Kidney (tissue), 14 donors: Measurements from ENCODE around the gene APOB. TPM values are rescaled to one million over a fixed set of nuclear protein-coding genes. Genes with fewer than 3 reads are reported as not detected.

ENCODE experiments used
- DNase-seq, 5 donors: peaks; one replicate each; pipeline ENCODE4 v3.0.0-alpha.2; 2013 to 2020
- FAIRE-seq: peaks from 2 replicates; lab custom pipeline; 2012; peaks lifted over from hg19 to GRCh38; lab: Jason Lieb, UNC
- H3K27ac ChIP-seq, 2 donors: one replicate each; pipeline ENCODE4 v1.7.0; 2013; ENCODE audit warnings: low read depth in 2 of 2, low read length in 2 of 2, inconsistent platforms in 1 of 2
- H3K27me3 ChIP-seq: one replicate; pipeline ENCODE4 v1.7.1; 2013; ENCODE audit warnings: low read length, inconsistent platforms; ENCODE audit not compliant: control insufficient read depth, insufficient read depth
- H3K36me3 ChIP-seq, 3 donors: one replicate each; pipeline versions ENCODE4 v1.7.0 to v1.7.1; 2013; ENCODE audit warnings: low read length in 3 of 3, control low read depth in 1 of 3, inconsistent platforms in 1 of 3; ENCODE audit not compliant: insufficient read depth in 3 of 3, control insufficient read depth in 2 of 3
- H3K4me1 ChIP-seq, 3 donors: one replicate each; pipeline versions ENCODE4 v1.7.0 to v1.7.1; 2013; ENCODE audit warnings: low read length in 3 of 3, inconsistent platforms in 1 of 3, low read depth in 1 of 3; ENCODE audit not compliant: control insufficient read depth in 2 of 3, insufficient read depth in 2 of 3
- H3K4me3 ChIP-seq, 3 donors: one replicate each; pipeline versions ENCODE4 v1.7.0 to v1.8.1; 2013; ENCODE audit warnings: low read length in 3 of 3, control low read depth in 1 of 3, inconsistent platforms in 1 of 3
- H3K9ac ChIP-seq, 3 donors: one replicate each; pipeline versions ENCODE4 v1.7.0 to v1.7.1; 2013; ENCODE audit warnings: low read length in 3 of 3, control low read depth in 1 of 3, inconsistent platforms in 1 of 3
- H3K9me3 ChIP-seq, 3 donors: one replicate each; pipeline versions ENCODE4 v1.7.0 to v1.7.1; 2013; ENCODE audit warnings: low read length in 3 of 3, control low read depth in 1 of 3, inconsistent platforms in 1 of 3; ENCODE audit not compliant: control insufficient read depth in 2 of 3, insufficient read depth in 1 of 3
- CTCF ChIP-seq: IDR thresholded peaks from 3 replicates; pipeline ENCODE4 v1.5.1; 2012; ENCODE audit warnings: mild to moderate bottlenecking, moderate library complexity, borderline replicate concordance; ENCODE audit not compliant: insufficient read depth; ENCODE audit errors: extremely low read depth
- intact Hi-C: fragments of 100-400 bp; cut with DNase I; formaldehyde crosslinking; loops from one replicate; pipeline ENCODE4 v1.11.1; 2022
- polyA plus RNA-seq: library from polyadenylated mRNA; stranded (reverse); fragments of 350-450 nt; fragmentation: Illumina TruSeq; extraction: RNeasy Lipid Tissue Mini Kit (QIAGEN cat#74804); gene quantifications from one replicate; pipeline ENCODE4 v1.2.3, GENCODE V29; 2014; ENCODE audit warnings: low read depth, low replicate concordance; ENCODE audit not compliant: insufficient read depth
- total RNA-seq: library from RNA; stranded (reverse); fragmentation: NEBNext Ultra II Directional; extraction: Animal tissue kit (Norgen Biotek cat#: 25700); gene quantifications from one replicate; pipeline ENCODE4 v1.2.1, GENCODE V29; 2021
- donor health status: control.
- donor health status: control.
- donor health status: control.
- donor health status: control.
- donor health status: control.
- donor health status: DM: yes; HTN: yes; CAD: no.
- donor health status: Normal renal cell carcinoma (clear cell type).

APOB gene
- total and polyA plus RNA-seq, 2 donors from 2014 or later = 0.11 to 0.57 TPM

DNA sequence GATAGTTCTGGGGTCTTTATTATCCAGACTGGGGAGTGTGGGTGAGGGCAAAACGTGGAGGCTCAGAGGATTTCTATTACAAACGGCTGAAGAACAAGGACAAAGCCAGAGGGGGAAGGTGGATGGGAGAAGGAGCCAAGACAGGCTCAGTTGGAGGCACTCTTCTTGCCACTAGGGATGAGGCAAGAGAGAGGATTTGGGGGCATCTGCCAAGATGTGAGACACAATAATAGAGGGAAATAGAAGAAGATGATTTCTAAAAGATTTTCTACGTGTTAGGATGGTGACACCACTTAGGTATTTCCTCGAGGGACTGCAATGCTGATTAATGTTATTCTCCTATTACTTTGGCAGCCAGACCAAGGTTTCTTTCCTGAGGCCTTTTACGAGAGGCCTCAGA, 71.8 kb downstream of the APOB start:
- TF ChIP-seq CTCF = no peak
- intact Hi-C loops = no loop called here
- H3K27me3 ChIP-seq = no peaks in the 10 kb centered on the region
- no peak overlapping the region for H3K9ac ChIP-seq
- H3K4me3 ChIP-seq = no peak overlapping the region
- DNase-seq (peak in 1 of 5 donors; percentile 46), FAIRE-seq (no peak)
- H3K36me3 ChIP-seq = no peaks in the 10 kb centered on the region
- H3K27ac ChIP-seq = no peak overlapping the region
- no peaks in the 10 kb centered on the region for H3K9me3 ChIP-seq
- peaks cover 0 to 2% (median 0%) of the 10 kb centered on the region in 3 donors for H3K4me1 ChIP-seq

- no peaks in the 10 kb centered on the region for H3K36me3 ChIP-seq
- no peak for DNase-seq
- no peak overlapping the region for H3K4me3 ChIP-seq
- H3K9ac ChIP-seq = no peak overlapping the region
- no peaks in the 10 kb centered on the region for H3K9me3 ChIP-seq
- no peaks in the 10 kb centered on the region for H3K27me3 ChIP-seq
- intact Hi-C loops = no loop called here
- no peak overlapping the region for H3K27ac ChIP-seq
- no peak for FAIRE-seq
- no peak for TF ChIP-seq CTCF
- H3K4me1 ChIP-seq = no peaks in the 10 kb centered on the region
Observed at GRCh38 chr2:20970068-20970467, 73.8 kb downstream of the APOB start.

DNA sequence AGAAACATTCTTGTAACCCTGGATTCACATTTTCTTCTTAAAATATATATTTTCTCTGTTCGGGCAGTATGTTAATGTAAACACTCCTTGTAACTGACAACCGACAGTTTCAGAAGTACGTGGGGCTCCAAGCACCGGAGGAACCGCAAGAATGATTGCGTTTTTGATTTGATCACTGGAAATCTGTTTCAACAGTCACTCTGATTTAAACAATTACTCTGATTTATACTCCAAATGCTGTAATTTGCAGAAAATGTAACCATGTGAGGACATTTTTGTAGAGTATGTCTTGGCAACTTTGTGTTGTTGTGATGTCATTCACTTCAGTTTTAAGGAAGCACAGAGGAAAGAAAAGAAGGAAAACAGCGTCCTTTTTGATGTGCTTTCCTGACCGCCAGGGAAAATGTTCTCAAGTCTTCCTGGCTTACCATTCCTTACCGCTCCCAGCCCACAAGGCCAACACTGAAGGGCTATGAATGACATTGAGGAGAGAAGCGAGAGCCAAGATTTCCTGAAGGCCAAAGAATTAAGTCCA, 77.7 kb downstream of the APOB start:
- FAIRE-seq (no peak), DNase-seq (peak in 1 of 5 donors; percentile 37)
- Histone ChIP-seq H3K9ac (no peak overlapping the region), H3K9me3 (no peaks in the 10 kb centered on the region), H3K4me1 (no peaks in the 10 kb centered on the region), H3K27ac (no peak overlapping the region), H3K4me3 (no peak overlapping the region), H3K36me3 (no peaks in the 10 kb centered on the region), H3K27me3 (no peaks in the 10 kb centered on the region)
- TF ChIP-seq CTCF = no peak
- intact Hi-C loops = no loop called here

GRCh38 chr2:20965221-20965620, 78.7 kb downstream of the APOB start:
- no peak for TF ChIP-seq CTCF
- DNase-seq (no peak), FAIRE-seq (no peak)
- Histone ChIP-seq H3K4me3 (no peak overlapping the region), H3K27me3 (no peaks in the 10 kb centered on the region), H3K9me3 (no peaks in the 10 kb centered on the region), H3K4me1 (no peaks in the 10 kb centered on the region), H3K27ac (no peak overlapping the region), H3K9ac (no peak overlapping the region), H3K36me3 (no peaks in the 10 kb centered on the region)
- intact Hi-C loops = no loop called here
